ENCODE measurements around the gene GALNT6.
"Not testable (repeated sequence)": the region's sequence is repeated elsewhere in the genome, so short reads cannot be mapped to it uniquely, and the experiment has no call there.

GALNT6 gene

GRCh38 chr12:51351913-51352532 is 39.2 kb downstream of the GALNT6 start:
- DNase-seq, result peak; percentile 48

GRCh38 chr12:51349026-51349425 is 42.2 kb downstream of the GALNT6 start:
- no peak for DNase-seq

DNA sequence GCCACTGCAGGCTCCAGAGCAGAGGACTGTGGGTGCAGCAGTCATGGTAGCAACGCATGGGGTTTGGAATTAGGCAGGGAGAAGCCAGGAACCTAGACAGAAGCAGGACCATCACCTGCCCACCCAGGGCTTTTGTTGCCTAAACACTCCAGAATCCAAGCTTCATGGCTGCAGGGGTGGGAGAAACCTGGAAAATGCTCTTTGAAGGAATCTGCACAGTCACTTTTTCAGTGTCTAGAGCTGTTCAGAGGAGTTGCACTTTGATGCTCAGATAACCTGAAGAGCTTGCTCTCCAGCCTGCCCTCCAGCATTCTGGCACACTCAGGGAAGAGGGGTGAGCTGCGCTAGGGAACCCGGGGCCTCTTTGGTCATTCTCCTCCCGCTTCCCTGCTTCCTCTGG is 43.1 kb downstream of the GALNT6 start:
- no peak for DNase-seq

DNA sequence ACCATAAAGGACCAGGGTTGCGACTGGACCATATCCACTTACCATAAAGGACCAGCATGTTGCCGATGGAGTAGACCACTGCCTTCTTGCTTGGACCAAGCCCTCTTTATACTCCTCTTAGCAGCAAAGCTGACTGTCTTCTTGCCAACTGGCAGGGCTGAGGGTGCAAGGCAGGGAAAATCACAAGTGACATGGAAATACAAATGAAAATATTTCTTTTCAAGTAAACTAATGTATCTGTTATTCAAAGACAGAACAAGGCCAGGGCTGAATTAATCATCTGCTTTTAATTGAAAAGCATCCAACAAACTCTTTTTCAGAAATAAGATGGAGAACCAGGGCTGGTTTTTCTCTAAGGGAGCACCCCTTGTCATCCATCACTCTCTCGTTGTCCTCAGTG is 44.6 kb downstream of the GALNT6 start, which contains the start of gene CELA1:
TSS of gene CELA1 (minus strand) at position 99 of the 400 bp plus-strand sequence. CDS start at position 58, 41 bp downstream.
- DNase-seq, result no peak

GRCh38 chr12:51345681-51346080 is 45.5 kb downstream of the GALNT6 start:
- no peak for DNase-seq

- no peak for DNase-seq
These were observed 48.0 kb downstream of the GALNT6 start for GRCh38 chr12:51343201-51343600.

GRCh38 chr12:51342416-51342815 is 48.8 kb downstream of the GALNT6 start:
- DNase-seq, result no peak

DNA sequence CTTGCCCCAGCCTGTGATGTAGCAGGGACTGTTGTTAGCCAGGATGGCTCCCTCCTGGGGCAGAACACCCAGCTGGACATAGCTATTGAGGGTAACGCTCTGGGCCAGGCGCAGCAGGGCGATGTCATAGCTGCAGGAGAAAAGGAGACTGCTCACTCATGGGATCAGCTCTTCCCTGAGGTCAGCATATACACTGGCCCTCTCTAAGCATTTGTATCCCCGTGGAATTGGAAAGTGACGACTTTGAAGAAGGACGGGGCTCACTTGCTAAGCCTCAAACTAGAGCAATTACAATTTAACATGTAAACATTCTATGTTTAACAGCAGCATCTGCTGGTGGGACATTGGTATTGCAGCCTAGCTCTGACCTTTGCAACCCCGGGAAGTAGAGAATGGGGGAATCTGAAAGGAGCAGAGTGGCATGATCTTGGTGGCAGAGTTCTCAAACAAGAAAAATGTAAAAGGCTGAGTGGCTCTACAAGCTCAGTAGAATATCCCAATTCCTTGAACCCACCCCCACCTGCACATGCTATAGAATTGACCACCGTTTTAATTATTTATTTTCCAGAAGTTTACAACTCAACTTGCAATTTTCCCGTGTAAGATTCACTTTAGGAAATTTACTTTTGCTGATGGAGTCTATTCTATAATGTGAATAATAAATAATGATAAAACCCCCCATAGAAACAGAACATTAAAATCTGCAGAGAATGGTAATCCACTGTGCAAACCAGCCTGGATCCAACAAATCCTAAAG is 49.8 kb downstream of the GALNT6 start:
- DNase-seq, result peak; percentile 79

DNA sequence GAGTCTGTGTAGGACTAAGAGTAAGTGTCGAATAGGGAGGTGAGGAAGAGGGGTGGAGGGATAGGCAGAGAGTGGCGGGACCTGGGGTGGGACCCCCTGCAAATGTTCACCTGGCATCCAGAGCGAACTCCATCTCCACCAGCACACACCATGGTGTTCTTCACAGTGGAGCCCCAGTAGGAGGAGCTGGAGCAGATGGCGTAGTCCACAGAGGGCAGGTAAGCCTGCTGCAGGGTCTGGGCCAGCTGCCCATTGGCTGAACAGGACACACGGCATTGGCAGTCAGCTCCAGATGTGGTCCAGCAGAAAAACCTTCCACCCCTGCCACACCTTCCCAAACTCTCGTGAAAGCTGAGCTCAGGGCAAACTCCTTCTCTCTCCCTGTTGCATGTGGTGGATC is 51.5 kb downstream of the GALNT6 start:
- no peak for DNase-seq

GRCh38 chr12:51337336-51337735 is 53.9 kb downstream of the GALNT6 start:
- DNase-seq, result not testable (repeated sequence)

DNA sequence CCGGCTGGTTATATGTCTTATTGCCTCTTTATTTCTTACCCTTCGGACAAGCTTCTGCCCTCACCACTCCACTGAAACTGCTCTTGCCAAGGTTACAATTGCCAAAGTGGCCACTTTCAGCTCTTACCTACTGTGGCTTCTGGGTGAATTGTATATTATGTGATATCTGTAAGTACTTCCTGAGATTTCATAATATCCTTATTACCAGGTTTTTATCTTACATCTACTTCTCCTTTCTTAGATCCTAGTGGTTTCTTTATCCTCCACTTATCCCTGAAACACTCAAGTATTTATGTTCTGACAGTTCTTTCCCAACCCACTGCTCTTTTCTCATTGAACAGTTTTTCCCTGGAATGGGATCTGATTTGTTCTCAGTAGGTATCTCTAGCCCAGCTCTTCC is 55.3 kb downstream of the GALNT6 start:
- no peak for DNase-seq

DNA sequence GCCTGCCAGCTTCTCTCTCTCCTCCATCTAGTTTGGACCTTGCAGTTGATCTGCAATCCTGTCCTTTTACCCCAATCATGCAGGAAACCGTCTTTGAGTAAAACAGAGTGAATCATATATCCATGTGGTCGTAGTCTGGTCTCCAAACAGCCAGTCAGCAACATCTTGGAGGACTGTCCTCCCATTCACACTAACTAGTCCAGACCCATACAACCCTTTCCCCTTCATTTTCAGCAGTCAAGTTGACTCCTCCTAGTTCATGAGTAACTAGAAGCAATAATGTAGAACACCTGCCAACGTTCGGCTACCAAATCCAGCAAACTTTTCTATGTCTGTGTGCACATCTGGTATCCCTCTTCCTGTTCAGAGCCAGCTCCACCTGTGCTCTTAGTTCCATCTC is 56.4 kb downstream of the GALNT6 start:
- no peak for DNase-seq

GRCh38 chr12:51333536-51333935 is 57.7 kb downstream of the GALNT6 start:
- DNase-seq, result no peak

DNA sequence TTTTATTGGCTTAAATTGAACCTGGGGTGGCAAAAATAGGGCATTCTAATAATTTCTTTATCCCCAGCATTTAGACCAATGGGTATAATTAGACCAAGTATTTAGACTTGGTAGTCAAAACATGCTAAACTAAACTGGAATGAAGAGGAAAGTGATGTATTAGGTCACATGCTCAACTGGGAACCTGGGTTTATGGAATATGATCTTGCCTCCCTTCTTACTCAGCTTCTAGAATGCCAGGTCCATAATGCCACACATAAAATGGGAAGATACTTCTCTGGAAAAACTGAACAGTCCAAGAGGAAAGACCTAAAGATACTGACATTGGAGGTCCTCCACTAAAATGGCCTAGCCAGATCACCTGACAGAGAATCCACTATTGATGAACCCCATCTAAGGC is 61.0 kb downstream of the GALNT6 start:
- DNase-seq, result no peak

GRCh38 chr12:51329742-51330141 is 61.5 kb downstream of the GALNT6 start:
- no peak for DNase-seq

DNA sequence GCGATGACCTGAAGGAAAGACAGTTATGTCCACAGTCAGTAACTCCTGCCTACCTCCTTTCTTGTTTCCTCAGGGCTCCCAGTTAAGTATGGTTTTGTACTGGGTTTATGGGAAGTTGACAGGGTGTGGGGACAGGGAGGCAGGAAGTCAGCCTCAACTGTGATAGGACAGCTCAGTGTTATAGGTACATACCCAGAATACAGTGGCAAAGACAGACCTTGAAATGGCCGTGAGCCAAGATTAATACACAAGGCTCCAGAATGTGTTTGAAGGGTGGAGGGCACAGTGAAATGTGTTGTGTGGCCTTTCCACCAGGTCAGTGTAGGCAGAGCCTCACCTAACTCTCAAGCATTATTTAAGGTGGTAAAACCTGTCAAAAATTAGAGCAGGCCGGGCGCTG is 62.6 kb downstream of the GALNT6 start:
- DNase-seq, result no peak

DNA sequence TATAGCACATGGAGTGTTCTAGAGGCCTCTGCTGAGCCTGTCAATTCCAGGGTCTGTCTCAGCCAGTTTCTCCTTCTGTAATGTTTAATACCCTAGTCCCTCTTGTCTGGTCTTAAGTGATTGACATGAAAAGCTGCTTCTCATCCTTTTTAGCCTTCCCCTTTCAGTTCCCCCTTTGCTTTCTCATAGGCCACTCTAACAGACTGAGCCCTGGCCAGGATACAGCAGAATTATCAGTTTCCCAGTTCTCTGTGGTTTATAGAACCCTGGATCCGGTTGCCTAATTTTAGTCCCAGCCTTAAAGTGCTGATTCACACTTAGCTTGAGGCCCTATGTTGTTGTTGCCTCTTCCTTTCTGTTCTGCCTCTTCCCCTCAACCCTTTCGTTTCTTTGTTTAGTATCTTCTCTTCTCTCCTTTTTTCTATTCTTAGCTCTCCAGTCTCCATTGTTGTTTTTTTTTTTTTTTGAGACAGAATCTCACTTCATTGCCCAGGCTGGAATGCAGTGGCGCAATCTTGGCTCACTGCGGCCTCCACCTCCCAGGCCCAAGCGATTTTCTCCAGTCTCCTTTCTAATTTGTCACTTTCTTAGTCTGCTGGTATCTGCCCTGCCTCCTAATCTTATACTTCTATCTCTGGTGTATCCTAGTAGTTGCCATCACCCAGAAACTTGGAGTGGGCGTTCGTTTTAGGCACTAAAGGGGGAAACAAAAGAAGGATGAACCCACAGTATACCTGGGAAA is 64.3 kb downstream of the GALNT6 start:
- peak; percentile 92 for DNase-seq

GRCh38 chr12:51324953-51325352 is 66.3 kb downstream of the GALNT6 start:
- DNase-seq, result no peak

DNA sequence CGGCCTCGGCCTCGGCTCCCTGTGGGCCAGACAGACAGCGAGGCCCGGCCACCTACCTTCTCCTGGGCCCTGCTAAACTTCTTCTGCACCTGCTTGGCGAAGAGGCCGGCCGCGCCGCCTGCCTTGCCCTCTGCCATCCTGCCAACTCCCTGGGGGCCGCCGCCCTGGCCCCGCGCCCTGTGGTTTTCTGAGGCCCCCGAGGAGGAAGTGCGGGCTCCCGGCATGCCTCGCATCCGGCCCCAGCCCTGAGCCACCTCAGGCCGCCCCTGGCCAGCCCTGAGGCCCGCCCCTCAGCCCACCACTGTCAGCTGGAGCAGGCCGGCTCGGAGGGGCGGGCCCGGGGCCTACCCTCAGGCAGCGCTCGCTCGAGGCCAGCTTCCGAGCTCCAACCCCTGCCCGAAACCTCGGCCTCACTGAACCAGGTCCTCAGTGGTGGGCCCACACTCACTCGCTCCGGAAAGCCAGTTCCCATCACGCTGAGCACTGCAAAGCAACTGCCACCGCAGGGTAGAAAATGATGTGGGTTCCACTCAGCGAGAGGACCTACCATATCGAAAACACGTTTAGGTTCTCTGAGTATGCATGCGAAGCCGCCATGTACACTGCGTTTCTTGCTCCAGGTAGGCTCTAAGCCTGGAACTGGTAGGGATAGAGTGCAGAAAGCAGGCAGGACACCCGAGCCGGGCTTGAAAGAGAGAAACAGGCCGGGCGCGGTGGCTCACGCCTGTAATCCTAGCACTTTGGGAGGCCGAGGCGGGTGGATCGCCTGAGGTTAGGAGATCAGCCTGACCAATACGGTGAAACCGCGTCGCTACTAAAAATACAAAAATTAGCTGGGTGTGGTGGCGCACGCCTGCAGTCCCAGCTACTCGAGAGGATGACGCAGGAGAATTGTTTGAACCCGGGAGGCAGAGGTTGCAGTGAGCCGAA is 67.0 kb downstream of the GALNT6 start, which contains the start of gene BIN2:
TSS of gene BIN2 (minus strand) at position 209 of the 930 bp plus-strand sequence. CDS start at position 137, 72 bp downstream.
- DNase-seq, result peak; percentile 87

GRCh38 chr12:51323317-51323960 is 67.8 kb downstream of the GALNT6 start:
- peak; percentile 87 for DNase-seq

GRCh38 chr12:51322452-51322851 is 68.8 kb downstream of the GALNT6 start:
- DNase-seq, result no peak

DNA sequence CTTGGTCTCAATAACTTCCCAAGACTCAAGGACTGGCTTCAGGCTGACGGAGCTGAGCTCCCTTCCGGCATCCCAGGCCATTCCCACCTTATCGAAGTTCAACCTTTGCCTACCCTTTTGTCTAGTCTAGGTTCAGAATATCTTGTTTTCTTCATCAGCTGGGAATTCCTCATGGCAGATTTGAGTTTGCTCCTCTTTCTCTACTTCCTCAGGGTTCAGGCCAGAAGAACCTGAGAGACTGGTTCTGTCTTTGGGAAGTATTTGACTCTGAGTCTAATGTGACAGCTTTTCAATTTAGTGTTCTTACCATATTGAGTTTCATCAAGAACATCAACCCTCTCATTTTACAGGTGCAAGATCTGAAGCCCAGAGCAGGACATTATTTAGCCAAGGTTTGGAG is 69.3 kb downstream of the GALNT6 start:
- DNase-seq, result no peak
